Caki2 (cell line): Measurements from ENCODE around the gene PIP. TPM values are rescaled to one million over a fixed set of nuclear protein-coding genes. Genes with fewer than 3 reads are reported as not detected.
"Not testable (repeated sequence)": the region's sequence is repeated elsewhere in the genome, so short reads cannot be mapped to it uniquely, and the experiment has no call there.

Source experiments
- DNase-seq: peaks from one replicate; pipeline ENCODE4 v3.0.0-alpha.2; 2015; ENCODE audit warnings: low read depth
- in situ Hi-C: cut with HindIII; loops from 2 replicates; pipeline ENCODE4 v1.10.0; 2016; ENCODE audit warnings: low sequenced_read_pairs, low pct_unique_long_range_greater_than_20kb, mixed read lengths
- total RNA-seq: library from RNA; depleted of rRNA; stranded (reverse); fragments of >200 nt; shearing (Covaris generic); gene quantifications from 2 replicates; pipeline ENCODE4 v1.2.3, GENCODE V29; 2014; ENCODE audit warnings: low replicate concordance; rRNA removed

PIP gene
- total RNA-seq = not detected in 2 replicates

DNA sequence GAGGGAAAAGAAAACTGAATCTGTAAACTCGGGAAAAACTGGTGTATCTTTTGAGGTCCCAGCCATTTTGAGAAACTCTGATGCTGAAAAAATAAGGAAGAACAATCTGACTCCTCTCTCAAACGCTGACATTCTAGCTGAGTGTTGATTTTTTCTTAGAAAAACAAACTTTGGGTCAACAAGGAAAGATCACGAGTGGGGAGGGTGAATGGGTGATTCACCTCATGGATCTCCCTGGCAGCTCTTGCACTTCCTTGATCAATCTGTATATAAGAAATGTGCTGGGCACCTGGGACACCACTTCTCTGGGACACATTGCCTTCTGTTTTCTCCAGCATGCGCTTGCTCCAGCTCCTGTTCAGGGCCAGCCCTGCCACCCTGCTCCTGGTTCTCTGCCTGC lies at the start of gene PIP:
PIP (plus strand) TSS at position 297 of the 400 bp plus-strand sequence; CDS start at position 337, 40 bp downstream.
- no peak for DNase-seq
- in situ Hi-C loops = no loop called here

- no peak for DNase-seq
- in situ Hi-C loops = no loop called here
These were observed 46.8 kb upstream of the PIP start for GRCh38 chr7:143085109-143085508.

GRCh38 chr7:143085610-143086009 lies 46.3 kb upstream of the PIP start:
- in situ Hi-C loops, DNase-seq: not testable (repeated sequence)

DNA sequence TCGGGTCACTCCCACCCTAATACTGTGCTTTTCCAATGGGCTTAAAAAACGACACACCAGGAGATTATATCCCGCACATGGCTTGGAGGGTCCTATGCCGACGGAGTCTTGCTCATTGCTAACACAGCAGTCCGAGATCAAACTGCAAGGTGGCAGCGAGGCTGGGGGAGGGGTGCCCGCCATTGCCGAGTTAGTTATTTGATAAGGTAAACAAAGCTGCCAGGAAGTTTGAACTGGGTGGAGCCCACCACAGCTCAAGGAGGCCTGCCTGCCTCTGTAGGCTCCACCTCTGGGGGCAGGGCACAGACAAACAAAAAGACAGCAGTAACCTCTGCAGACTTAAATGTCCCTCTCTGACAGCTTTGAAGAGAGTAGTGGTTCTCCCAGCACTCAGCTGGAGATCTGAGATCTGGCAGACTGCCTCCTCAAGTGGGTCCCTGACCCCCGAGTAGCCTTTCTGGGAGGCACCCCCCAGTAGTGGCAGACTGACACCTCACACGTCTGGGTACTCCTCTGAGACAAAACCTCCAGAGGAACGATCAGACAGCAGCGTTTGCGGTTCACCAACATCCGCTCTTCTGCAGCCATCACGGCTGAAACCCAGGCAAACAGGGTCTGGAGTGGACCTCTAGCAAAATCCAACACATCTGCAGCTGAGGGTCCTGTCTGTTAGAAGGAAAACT lies 43.2 kb upstream of the PIP start:
- DNase-seq, in situ Hi-C loops: not testable (repeated sequence)

GRCh38 chr7:143096146-143096545 lies 35.7 kb upstream of the PIP start:
- DNase-seq = no peak
- in situ Hi-C loops = no loop called here

- DNase-seq, in situ Hi-C loops: not testable (repeated sequence)
These were observed 32.3 kb upstream of the PIP start for GRCh38 chr7:143099579-143099978.

GRCh38 chr7:143104759-143105158 lies 27.1 kb upstream of the PIP start:
- in situ Hi-C loops = no loop called here
- DNase-seq = no peak

DNA sequence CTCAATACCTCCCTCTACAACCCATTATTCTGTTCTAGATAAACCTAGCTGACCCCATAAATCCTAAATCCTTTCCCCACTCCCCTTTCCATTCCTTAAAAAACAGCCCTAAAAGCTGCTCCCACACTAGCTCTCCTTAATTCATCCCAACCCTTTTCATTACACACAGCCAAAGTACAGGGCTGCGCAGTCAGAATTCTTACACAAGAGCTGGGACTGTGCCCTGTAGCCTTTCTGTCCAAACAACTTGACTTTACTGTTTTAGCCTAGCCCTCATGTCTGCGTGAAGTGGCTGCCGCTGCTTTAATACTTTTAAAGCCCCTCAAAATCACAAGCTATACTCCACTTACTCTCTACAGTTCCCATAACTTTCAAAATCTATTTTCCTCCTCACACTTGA lies 23.9 kb upstream of the PIP start:
- in situ Hi-C loops, DNase-seq: not testable (repeated sequence)

- DNase-seq = no peak
- in situ Hi-C loops = no loop called here
These were observed 14.5 kb upstream of the PIP start for GRCh38 chr7:143117395-143117794.

DNA sequence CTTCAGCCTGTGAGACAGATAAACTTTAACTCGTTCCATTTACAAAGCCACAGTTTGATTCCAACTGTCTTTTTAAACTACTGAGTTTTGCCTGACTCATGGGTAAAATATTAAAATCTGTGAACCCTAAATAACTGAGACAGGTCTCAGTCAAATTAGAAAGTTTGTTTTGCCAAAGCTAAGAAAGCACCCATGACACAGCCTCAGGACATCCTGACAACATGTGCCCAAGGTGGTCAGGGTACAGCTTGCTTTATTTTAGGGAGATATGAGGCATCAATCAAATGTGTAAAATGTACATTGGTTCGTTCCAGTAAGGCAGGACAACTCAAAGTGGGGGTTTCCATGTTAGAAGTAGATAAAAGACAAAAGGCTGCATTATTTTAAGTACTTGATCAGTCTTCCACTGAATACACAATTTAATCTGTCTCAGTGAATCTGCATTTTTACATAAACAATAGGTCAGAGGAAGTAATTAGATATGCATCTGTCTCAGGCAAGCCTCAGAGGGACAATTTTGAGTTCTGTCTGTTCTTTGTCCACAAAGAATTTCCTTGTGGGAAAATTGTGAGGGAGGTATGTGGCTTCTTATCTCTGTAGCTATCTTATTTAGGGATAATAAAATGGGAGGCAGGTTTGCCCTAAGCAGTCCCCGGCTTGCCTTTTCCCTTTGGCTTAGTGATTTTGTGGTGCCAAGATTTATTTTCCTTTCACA lies 11.0 kb upstream of the PIP start:
- in situ Hi-C loops = no loop called here
- DNase-seq = peak; percentile 45

DNA sequence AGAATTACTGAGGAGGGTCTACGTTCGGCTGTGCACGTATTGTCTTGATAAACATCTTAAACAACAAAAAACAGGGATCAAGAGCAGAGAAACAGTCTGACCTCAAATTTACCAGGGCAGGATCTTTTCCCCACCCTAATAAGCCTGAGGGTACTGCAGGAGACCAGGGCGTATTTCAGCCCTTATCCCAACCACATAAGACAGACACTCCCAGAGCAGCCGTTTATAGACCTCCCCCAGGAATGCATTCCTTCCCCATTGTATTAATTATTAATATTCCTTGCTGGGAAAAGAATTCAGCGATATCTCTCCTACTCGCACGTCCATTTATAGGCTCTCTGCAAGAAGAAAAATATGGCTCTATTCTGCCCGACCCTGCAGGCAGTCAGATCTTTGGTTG lies 8.6 kb upstream of the PIP start:
- in situ Hi-C loops = not testable (repeated sequence)

DNA sequence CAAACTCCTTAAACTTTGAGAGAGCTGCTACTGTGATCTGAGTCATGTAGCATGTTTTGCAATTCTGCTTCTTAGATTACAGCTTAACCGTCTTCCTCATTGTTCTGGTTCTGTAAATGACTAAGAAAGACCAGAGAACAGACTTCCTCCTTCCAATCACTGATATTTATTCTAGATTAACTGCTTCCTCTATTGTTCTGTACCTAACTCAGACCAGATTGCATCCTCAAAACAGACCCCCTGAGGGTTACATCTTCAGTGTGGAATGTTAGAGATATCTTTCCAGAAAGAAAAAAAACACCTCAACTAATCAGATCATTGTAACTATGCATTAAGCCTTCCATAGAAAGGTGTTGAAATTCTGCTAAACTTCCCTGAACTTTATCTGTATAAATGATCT lies 5.7 kb upstream of the PIP start:
- in situ Hi-C loops = no loop called here
- DNase-seq = no peak

More for the DNA sequence above, 8.6 kb upstream of the PIP start:
- not testable (repeated sequence) for DNase-seq

DNA sequence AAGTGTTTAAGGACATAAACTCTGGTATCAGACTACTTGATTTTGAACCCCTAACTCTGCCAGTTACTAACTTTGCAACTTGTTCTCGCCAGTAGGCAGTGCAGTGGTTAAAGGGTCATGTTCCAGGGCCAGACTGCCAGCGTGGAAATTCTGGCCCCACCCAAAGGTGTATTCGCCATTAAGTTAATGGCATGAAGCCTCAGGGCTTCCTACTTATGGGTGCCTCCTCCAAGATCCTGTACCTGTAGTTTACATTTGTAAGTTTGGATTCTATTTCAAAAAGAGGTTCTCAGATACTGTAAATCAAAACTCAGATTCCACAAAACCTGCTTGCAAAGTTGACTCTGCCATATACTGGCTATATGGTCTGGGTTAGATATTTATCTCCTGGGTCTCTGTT lies 2.8 kb upstream of the PIP start:
- in situ Hi-C loops = no loop called here
- no peak for DNase-seq

- in situ Hi-C loops = no loop called here
- DNase-seq = no peak
These were observed 2.4 kb upstream of the PIP start for GRCh38 chr7:143129477-143129876.

- no peak for DNase-seq
- in situ Hi-C loops = no loop called here
These were observed 1.3 kb upstream of the PIP start for GRCh38 chr7:143130541-143130940.

DNA sequence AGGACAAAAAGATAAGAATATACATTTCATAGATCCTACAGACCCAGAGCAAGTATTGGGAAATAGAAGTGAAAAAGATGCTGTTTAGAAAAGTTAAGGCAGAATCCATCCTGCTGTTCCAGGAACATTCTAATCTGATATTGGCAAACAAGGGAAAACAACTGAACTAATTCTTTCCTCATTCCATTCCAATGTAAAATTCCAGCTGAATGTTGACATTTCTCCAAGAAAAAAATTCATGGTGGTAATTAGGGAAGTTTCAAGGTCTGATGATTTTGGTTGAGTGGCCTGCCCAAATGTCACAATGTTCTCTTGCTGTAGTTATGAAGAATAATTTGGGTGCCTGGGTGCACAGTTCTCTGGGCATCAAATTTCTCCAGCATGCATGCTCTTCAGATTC lies 15.2 kb downstream of the PIP start:
- in situ Hi-C loops = no loop called here
- DNase-seq = no peak

- in situ Hi-C loops = no loop called here
- DNase-seq = no peak
These were observed 16.2 kb downstream of the PIP start for GRCh38 chr7:143148050-143148449.

DNA sequence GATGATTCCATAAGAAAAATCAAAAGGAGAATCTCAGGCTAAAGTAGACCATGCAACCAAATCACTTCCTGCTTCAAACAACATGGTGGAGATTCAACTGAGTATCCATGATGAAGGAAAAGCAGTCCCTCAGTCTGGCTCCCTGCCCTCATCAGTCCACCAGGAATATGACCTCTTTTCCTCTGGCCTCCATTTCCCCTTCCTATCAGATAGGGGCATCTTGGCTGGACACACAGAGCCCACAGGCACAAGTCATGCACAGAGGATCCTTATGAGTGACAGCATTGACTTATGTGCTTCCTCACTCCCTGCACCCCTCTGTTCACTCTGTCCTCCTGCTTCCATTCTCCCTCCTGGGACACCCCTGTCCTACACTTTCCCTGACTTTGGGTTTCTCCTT lies 16.8 kb downstream of the PIP start:
- in situ Hi-C loops = no loop called here

DNA sequence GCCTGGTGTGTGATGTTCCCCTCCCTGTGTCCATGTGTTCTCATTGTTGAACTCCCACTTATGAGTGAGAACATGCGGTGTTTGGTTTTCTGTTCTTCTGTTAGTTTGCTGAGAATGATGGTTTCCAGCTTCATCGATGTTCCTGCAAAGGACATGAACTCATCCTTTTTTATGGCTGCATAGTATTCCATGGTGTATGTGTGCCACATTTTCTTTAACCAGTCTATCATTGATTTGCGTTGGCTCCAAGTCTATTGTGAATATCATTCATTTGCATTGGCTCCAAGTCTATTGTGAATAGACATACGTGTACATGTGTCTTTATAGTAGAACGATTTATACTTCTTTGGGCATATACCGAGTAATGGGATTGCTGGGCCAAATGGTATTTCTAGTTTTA lies 18.8 kb downstream of the PIP start:
- DNase-seq, in situ Hi-C loops: not testable (repeated sequence)

More for the DNA sequence above, 16.8 kb downstream of the PIP start:
- no peak for DNase-seq

DNA sequence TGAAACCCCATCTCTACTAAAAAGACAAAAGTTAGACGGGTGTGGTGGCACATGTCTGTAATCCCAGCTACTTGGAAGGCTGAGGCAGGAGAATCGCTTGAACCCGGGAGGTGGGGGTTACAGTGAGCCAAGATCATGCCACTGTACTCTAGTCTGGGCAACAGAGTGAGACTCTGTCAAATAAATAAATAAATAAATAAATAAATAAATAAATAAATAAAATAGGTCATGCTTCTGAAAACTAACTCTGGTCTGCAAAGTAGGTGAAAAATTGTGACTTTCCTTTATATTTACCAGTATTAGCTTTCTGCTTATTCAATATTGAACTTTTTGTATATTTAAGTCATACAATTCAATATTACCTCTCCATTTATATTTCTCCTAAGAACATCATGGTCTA lies 26.7 kb downstream of the PIP start:
- DNase-seq, in situ Hi-C loops: not testable (repeated sequence)
